Loucy (cell line): ENCODE data around the gene DYNC1LI1.

ENCODE experiments used
- EZH2phosphoT487 ChIP-seq: fragments of 200-600 bp; IDR thresholded peaks from 2 replicates; pipeline ENCODE4 v1.6.1; 2018; ENCODE audit warnings: antibody characterized with exemption, mild to moderate bottlenecking, moderate library complexity, borderline replicate concordance
- TF ChIP-seq, protein P1 (sequence below): fragments of 200-600 bp; sonication (generic); conservative IDR thresholded peaks from 2 replicates; pipeline ENCODE4 v1.5.1; 2014; ENCODE audit warnings: mild to moderate bottlenecking, antibody characterized with exemption, low read length

GRCh38 chr3:32500880-32501782, 69.5 kb downstream of the DYNC1LI1 start:
- TF ChIP-seq, protein P1, sequence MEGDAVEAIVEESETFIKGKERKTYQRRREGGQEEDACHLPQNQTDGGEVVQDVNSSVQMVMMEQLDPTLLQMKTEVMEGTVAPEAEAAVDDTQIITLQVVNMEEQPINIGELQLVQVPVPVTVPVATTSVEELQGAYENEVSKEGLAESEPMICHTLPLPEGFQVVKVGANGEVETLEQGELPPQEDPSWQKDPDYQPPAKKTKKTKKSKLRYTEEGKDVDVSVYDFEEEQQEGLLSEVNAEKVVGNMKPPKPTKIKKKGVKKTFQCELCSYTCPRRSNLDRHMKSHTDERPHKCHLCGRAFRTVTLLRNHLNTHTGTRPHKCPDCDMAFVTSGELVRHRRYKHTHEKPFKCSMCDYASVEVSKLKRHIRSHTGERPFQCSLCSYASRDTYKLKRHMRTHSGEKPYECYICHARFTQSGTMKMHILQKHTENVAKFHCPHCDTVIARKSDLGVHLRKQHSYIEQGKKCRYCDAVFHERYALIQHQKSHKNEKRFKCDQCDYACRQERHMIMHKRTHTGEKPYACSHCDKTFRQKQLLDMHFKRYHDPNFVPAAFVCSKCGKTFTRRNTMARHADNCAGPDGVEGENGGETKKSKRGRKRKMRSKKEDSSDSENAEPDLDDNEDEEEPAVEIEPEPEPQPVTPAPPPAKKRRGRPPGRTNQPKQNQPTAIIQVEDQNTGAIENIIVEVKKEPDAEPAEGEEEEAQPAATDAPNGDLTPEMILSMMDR = no peak
- TF ChIP-seq EZH2phosphoT487 = no peak
